Mesodermal cell (in vitro differentiated cells): ENCODE data around the gene CBY3.
"Not testable (repeated sequence)": the region's sequence is repeated elsewhere in the genome, so short reads cannot be mapped to it uniquely, and the experiment has no call there.

Source experiments
- H3K27ac ChIP-seq: 2 replicates; pipeline ENCODE4 v1.7.0; 2013; ENCODE audit warnings: mild to moderate bottlenecking, low read depth, low read length, moderate library complexity; ENCODE audit not compliant: severe bottlenecking
- H3K36me3 ChIP-seq: 2 replicates; pipeline ENCODE4 v1.7.1; 2013; ENCODE audit warnings: mild to moderate bottlenecking, low read length, moderate library complexity; ENCODE audit not compliant: control insufficient read depth, insufficient read depth
- H3K4me1 ChIP-seq: one replicate; pipeline ENCODE4 v1.7.1; 2013; ENCODE audit warnings: mild to moderate bottlenecking, low read length; ENCODE audit not compliant: insufficient read depth, control insufficient read depth, poor library complexity, severe bottlenecking
- H3K4me3 ChIP-seq: 2 replicates; pipeline ENCODE4 v1.7.0; 2013; ENCODE audit warnings: low read length, control low read depth, mild to moderate bottlenecking; ENCODE audit not compliant: insufficient read depth, poor library complexity, severe bottlenecking; ENCODE audit errors: extremely low read depth
- H3K9me3 ChIP-seq: 2 replicates; pipeline ENCODE4 v1.7.1; 2013; ENCODE audit warnings: mild to moderate bottlenecking, low read length, moderate library complexity; ENCODE audit not compliant: control insufficient read depth
- WGBS, 2 experiments: methylation state at CpG; one replicate each; pipeline ENCODE4 v1.1.5; 2013; ENCODE audit warnings: missing lambda C conversion rate in 2 of 2; ENCODE audit not compliant: insufficient coverage in 2 of 2; 5-methylcytosine and 5-hydroxymethylcytosine counted together

CBY3 gene

GRCh38 chr5:179698935-179699615 is 18.2 kb upstream of the CBY3 start, which contains the start of gene CANX:
Gene CANX, plus strand, starts transcription at chr5:179698967. Its CDS starts 6,715 bp downstream, at chr5:179705682.
- Histone ChIP-seq H3K36me3 (peaks cover 37% of the 10 kb centered on the region), H3K4me3 (peak within 1 kb of the TSS; percentile 99), H3K4me1 (peaks cover 4% of the 10 kb centered on the region), H3K9me3 (no peaks in the 10 kb centered on the region), H3K27ac (peak within 1 kb of the TSS; percentile 99)
- 0 to 1% methylated on average over 39 to 45 of the region's 58 CpGs for WGBS, 2 experiments

GRCh38 chr5:179697993-179698934 is 17.4 kb upstream of the CBY3 start:
- peaks cover 4% of the 10 kb centered on the region for H3K4me1 ChIP-seq
- H3K9me3 ChIP-seq = no peaks in the 10 kb centered on the region
- H3K36me3 ChIP-seq = peaks cover 29% of the 10 kb centered on the region
- peak overlapping the region; percentile 99 for H3K27ac ChIP-seq
- WGBS, 2 experiments = 2 to 3% methylated on average over 32 to 63 of the region's 72 CpGs
- peak overlapping the region; percentile 99 for H3K4me3 ChIP-seq

DNA sequence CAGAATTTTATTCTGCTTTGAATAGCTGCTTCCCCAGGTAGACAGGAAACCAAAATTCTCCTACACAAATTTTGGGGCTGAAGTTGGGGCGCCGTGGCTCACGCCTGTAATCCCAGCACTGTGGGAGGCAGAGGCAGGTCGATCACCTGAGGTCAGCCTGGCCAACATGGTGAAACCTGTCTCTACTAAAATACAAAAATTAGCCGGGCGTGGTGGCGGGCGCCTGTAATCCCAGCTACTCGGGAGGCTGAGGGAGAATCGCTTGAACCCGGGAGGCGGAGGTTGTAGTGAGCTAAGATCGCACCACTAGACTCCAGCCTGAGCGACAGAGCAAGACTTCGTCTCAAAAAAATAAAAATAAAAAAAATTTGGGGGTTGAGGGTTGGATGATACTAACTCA is 16.7 kb upstream of the CBY3 start:
- peak overlapping the region; percentile 99 for H3K27ac ChIP-seq

DNA sequence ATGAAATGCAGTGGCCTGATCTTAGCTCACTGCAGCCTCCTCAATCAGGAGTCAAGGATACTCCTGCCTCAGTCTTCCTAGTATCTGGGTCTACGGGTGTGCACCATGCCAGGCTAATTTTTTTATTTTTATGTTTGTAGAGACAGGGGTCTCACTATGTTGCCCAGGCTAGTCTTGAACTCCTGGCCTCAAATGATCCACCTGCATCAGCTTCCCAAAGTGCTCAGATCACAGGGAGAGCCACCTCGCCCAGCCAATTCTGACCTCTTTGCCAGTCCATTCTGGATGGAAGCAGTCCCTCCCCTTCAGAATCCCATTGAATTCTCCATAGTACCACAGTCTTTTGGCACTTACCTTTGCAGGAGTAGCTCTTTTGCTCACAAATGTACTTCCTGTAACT is 16.3 kb upstream of the CBY3 start:
- no peak overlapping the region for H3K4me3 ChIP-seq
- no peaks in the 10 kb centered on the region for H3K9me3 ChIP-seq
- H3K27ac ChIP-seq = no peak overlapping the region
- 100% methylated on average over 1 of the region's 2 CpGs for WGBS, 2 experiments
- peaks cover 18% of the 10 kb centered on the region for H3K36me3 ChIP-seq
- H3K4me1 ChIP-seq = peaks cover 4% of the 10 kb centered on the region

More for the DNA sequence above, 16.7 kb upstream of the CBY3 start:
- H3K36me3 ChIP-seq = peaks cover 22% of the 10 kb centered on the region
- peak overlapping the region; percentile 99 for H3K4me3 ChIP-seq
- 90 to 98% methylated on average over 9 to 11 of the region's 15 CpGs for WGBS, 2 experiments
- H3K9me3 ChIP-seq, H3K4me1 ChIP-seq: not testable (repeated sequence)

GRCh38 chr5:179696603-179697002 is 15.8 kb upstream of the CBY3 start:
- Histone ChIP-seq H3K4me3 (no peak overlapping the region), H3K9me3 (no peaks in the 10 kb centered on the region), H3K4me1 (peaks cover 4% of the 10 kb centered on the region), H3K27ac (no peak overlapping the region), H3K36me3 (peaks cover 14% of the 10 kb centered on the region)
- WGBS, 2 experiments = 90 to 100% methylated on average over 2 of the region's 3 CpGs

DNA sequence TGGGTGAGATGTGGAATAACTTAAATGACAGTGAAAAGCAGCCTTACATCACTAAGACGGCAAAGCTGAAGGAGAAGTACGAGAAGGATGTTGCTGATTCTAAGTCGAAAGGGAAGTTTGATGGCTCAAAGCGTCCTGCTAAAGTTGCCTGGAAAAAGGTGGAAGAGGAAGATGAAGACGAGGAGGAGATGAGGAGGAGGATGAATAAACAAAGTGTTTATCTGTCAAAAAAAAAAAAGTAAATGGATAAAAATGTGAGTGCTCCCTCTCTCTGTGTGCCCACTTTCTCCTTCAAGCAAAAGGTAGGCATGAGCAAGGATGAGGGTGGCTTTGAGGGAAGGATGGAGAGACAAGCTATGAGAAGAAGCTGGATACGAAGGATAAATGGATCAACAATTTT is 13.7 kb upstream of the CBY3 start:
- 96 to 100% methylated on average over 5 of the region's 6 CpGs for WGBS, 2 experiments
- Histone ChIP-seq H3K4me3 (no peak overlapping the region), H3K36me3 (no peaks in the 10 kb centered on the region), H3K9me3 (no peaks in the 10 kb centered on the region), H3K27ac (no peak overlapping the region), H3K4me1 (no peaks in the 10 kb centered on the region)

- H3K4me1 ChIP-seq, H3K4me3 ChIP-seq, H3K27ac ChIP-seq, H3K36me3 ChIP-seq, H3K9me3 ChIP-seq: not testable (repeated sequence)
- 85 to 92% methylated on average over 2 to 4 of the region's 9 CpGs for WGBS, 2 experiments
These were observed 8.4 kb upstream of the CBY3 start for GRCh38 chr5:179689212-179689611.

DNA sequence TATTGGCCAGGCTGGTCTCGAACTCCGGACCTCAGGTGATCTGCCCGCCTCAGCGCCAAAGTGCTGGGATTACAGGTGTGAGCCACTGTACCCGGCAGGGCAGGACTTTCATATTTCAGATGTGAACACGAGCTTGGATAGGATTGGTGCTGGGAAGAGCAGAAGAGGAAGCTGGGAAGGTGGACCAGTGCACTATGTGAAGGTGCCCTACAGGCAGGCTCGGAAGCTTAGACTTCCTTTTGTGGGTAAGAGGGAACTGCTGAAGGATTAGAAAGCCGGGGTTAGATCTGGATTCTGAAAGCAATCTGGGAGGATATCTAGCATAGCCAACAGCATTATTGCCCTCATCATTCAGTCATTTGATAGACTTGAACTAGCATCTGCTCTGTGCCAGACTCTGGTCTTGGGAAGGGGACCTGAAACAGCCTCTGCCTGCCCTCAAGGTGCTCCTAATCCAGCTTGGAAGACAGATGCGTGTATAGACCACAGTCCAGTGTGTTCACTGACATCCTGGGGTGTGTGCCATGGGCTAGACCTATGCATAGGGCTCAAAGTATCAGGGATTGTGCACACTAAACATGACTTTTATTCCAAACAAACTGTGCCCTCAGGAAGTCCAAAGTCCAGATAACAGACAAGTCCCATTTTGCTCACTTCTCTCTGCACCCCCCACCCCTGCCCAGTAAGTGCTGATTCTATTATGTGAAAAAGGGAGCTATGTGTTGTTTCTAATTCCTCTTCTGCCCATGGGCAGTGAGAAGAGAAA is 637 bp downstream of the CBY3 start:
- H3K9me3 ChIP-seq = no peaks in the 10 kb centered on the region
- H3K4me3 ChIP-seq = no peak overlapping the region
- WGBS, 2 experiments = 91 to 95% methylated on average over 6 to 8 of the region's 9 CpGs
- H3K4me1 ChIP-seq = no peaks in the 10 kb centered on the region
- H3K36me3 ChIP-seq = no peaks in the 10 kb centered on the region
- no peak overlapping the region for H3K27ac ChIP-seq

GRCh38 chr5:179679014-179679674 is 1.7 kb downstream of the CBY3 start:
- H3K4me1 ChIP-seq = no peaks in the 10 kb centered on the region
- no peaks in the 10 kb centered on the region for H3K36me3 ChIP-seq
- H3K4me3 ChIP-seq = peak overlapping the region; percentile 84
- H3K9me3 ChIP-seq = no peaks in the 10 kb centered on the region
- no peak overlapping the region for H3K27ac ChIP-seq
- 60 to 71% methylated on average over 35 to 37 of the region's 41 CpGs for WGBS, 2 experiments
